Dedifferentiated amniotic fluid mesenchymal stem cell (primary cell): ENCODE results near the gene PLAAT4.

ENCODE experiments used
- DNase-seq: peaks from one replicate; pipeline ENCODE4 v3.0.0-alpha.2; 2016; ENCODE audit errors: extremely low spot score

Gene PLAAT4, protein sequence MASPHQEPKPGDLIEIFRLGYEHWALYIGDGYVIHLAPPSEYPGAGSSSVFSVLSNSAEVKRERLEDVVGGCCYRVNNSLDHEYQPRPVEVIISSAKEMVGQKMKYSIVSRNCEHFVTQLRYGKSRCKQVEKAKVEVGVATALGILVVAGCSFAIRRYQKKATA

DNA sequence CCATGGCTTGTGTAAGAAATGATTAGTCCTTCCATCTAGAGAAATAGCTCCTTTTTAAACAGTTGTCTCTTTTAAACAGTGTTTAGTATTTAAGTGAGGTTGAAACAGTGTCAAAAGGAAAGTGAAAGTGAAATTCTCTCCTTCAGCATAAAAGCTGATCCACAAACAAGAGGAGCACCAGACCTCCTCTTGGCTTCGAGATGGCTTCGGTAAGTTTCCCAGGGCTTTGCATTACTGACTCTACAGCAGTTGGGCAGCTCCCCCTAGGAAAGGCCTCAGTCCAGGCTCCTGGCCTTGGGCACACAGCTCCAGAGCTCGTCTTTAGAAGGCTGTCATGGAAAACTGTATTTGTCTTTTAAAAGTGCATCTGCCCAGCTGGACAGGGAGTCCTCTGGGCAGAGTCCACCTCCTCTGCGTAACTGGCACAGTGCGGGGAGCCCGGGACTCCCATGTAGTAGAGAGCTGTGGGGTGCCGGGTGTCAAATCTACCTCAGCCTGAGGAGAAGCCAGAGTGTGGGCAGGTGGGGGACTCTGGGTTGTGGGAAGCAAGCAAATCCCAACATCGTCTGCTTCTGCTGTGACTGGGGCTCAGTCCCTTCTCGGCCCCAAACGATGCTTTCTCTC, at the start of gene PLAAT4:
Gene PLAAT4 (plus strand): TSS at position 140 of the 624 bp plus-strand sequence. CDS start 61 bp downstream, at position 201.
- DNase-seq: peak; percentile 71

DNA sequence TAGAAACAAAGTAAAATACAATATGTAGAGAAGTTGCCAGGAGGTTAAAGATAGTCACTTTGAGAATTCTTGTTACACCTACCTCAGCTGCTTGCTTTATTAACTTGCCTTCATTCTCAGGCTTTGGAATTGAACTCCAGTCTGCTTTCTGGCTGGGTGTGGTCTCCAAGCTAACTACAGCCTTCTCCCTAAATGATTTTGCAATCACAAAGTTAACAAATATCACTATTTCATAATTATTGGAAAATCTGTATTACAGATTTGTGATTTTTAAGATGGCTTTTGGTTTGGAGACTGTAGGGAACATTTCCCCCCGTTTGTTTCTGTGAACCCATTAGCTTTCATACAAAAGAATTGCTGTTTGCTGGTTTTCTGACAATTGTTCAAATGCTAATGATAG, 47.8 kb upstream of the PLAAT4 start:
- DNase-seq: no peak

DNA sequence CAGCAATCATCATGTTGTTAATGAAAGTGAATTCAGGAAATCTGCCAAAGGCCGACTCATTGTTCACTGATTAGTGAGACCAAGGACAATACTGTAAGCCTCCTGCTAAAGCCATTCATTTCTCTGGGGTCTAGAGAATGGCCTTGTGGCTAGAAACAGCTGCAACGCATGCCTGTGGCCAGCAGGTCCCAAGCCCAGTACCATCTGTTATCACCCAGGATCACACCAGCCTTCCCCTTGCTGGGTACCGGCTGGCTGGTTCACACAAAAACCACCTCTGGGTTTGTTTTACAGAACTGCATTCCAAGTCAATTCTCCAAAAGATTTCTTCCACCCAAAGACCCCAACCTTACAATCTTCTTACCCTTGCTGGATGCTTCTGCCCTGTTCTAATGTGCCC, 46.7 kb upstream of the PLAAT4 start:
- DNase-seq: no peak

DNA sequence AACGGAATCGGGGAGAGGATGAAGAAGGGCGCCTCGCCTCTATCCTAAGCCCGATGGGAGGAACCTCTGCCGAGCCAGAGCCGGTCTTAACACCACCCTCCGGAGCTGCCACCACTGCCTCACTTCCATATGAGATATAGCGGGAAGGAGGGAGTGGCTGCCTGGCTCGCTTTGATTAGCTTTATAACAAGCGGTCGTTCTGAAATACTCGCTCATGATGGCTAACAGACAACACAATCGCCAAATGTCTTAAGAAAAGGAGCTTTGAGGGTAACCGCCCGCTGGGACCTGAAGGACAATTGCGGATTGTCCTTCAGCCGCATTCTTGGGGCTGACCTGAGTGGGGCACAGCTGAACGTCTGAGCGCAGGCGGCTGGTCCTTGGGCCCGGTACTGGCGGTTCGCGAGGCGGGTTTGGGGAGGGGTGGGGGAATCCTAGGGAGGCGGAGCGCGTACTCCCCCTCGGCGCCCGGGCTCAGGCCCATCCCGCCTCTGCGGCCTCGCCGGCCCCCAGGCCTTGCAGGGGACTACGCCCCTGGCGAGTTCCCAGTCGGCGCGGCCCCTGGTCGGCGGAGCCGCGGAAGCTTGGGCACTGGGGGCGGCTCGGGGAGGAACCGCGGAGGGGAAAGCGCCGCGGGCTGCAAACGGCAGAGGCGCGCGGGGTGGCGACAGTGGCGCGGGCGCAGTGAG, 45.9 kb upstream of the PLAAT4 start, which contains the start of gene PLAAT5:
Gene PLAAT5 (minus strand): TSS at position 617 of the 689 bp plus-strand sequence. CDS start 133 bp downstream, at position 484.
- DNase-seq: no peak

DNA sequence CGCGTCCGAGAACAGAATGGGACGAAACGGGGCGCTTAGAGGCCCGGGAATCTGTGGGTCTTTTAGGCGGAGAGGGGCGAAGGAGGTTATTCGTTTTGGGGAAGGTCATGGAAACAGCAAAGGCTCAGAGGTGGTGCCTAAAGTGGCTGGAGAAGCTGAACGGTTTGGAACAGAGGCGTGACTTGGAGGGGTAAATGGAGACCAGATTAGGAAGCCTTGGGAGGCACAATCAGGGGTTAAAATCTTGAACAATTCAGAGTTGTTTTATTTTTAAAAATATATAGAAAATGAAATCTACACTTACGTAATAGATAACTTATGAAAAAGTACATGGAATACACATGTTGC, 45.4 kb upstream of the PLAAT4 start:
- no peak for DNase-seq

DNA sequence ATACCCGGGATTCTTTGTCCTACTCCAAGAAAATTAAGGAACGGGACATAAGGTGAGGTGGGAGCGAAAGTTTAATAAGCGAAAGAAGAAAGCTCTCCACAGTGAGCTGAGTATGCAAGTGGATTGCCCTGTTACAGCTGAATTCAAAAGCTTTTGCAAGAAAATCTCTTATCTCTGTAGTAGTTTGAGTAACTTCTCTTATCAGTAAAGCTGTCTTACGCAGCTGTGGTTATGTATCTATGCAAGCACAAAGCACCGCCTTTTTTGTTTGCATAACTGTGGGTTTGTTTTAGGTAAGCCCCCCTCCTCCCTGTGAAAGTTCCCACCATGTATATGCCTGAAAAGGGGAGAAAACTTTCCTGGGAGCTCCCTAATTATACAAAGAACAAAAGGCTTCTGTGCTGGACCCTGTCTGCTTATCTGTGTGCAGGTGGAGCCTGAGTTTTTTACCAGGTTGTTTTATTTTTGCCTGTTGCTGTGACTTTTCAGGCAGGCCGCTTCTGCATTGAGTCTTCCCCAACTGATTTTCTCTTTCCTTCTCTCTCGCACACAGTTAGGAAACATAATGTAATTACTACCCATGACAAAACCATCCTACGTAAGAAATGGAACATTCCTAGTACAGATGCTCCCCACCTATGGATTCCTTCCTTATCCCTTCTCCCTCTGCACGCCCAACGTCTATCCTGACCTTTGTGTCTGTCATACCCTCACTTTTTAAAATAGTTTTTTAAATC, 44.8 kb upstream of the PLAAT4 start:
- no peak for DNase-seq

DNA sequence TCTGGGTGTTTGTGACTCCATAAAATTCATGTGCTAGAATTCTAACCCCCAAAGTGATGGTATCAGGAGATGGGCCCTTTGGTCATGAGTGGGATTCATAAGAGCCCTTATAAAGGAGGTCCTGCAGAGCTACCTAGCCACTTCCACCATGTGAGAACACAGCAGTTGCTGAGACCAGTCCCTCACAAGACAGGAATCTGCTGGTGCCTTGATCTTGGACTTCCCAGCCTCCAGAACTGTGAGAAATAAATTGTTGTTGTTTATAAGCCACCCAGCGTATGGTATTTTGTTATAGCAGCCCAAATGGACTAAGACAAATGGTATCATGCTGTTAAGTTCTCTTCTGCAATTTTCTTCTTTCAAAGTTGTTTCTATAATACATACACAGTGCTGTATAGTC, 44.2 kb upstream of the PLAAT4 start:
- no peak for DNase-seq

DNA sequence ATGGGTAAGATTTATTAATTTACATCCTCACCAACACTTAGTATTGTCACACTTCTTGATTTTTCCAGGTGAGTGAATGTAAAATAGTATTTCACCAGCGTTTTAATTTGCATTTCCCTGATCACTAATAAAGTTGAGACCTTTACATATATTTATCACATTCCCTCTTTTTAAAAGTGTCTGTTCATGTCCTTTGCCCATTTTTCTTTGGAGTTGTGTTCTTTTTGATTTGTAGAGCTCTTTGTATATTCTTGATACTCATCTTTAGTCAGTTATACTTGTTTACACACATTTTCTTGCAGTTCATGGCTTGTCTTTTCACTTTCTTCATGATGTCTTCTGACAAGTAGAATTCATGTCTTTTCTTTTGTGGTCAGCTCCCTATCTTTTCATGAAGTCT, 43.5 kb upstream of the PLAAT4 start:
- no peak for DNase-seq

DNA sequence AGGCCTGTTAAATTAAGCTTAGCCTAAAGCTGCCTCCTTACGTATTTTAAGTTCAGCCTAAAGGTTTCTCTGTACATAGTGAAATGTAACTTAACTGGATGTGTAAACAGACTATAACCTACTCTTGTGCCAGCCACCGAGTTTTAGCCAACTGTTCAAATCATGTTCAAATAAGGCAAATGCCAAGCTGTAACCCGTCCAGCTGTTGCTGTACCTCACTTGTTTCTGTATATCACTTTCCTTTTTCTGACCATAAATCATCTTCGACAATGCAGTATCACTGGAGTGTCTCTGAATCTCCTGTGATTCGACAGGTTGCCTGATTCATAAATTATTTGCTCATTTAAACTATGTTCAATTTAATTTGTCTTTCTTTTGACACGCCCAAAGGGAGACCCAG, 41.6 kb upstream of the PLAAT4 start:
- DNase-seq: no peak

DNA sequence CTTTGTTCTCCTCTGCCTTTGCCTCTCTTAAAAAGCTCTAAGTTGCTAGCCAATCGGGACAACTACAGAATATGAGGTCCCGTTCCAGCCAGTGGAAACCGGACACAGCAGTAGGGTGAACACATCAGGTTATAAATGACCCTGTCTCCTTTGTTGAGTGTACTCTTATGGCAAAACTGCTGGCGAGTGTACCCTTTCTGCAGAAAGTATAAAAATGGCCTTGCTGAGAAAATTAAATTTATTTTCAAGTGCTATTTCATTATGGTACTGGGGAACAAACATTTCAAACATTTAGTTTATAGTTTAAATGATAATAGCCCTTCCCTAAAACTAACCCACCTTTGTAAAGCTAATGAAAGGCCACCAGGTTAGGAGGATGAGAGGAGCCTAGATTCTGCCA, 36.7 kb upstream of the PLAAT4 start:
- no peak for DNase-seq

DNA sequence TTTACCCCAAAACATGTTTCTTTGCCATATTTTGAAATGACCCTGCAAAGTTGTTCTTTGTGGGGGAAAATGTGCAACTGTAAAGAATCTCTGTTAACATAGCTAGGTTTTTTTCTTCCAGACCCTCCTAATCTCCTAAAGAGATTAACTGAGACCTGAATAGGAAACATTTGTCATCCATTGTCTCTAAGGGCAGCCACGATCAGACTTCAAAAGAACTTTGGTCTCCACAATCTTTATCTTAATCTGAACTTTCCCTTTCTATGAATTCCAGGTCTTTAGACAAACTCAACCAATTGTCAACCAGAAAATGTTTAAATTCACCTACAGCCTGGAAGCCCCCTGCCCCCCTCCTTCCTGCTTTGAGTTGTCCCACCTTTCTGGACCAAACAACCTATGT, 35.4 kb upstream of the PLAAT4 start:
- DNase-seq: no peak

DNA sequence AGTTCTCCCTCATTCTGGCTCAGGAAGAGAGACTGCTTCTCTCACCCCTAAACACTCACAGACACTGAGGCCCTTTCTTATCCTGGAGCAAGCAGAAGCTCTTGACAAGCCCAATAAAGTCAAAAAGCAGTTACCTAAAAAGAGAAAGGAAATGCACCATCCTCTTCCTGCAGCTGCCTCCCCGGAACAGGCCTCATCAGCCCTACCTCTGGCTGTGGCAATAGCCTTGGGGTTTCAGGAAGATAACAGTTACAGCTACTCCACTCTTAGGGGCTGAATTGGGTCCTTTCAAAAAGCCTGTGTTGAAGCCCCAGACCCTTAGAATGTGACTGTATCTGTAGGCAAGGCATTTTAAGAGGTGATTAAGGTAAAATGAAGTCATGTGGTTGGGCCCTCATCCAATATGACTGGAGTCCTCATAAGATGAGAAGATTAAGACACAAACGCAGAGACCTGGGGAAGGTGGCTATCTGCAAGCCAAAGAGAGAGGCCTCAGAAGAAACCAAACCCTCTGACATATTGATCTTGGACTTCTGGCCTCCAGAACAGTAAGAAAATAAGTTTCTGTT, 34.3 kb upstream of the PLAAT4 start:
- no peak for DNase-seq

DNA sequence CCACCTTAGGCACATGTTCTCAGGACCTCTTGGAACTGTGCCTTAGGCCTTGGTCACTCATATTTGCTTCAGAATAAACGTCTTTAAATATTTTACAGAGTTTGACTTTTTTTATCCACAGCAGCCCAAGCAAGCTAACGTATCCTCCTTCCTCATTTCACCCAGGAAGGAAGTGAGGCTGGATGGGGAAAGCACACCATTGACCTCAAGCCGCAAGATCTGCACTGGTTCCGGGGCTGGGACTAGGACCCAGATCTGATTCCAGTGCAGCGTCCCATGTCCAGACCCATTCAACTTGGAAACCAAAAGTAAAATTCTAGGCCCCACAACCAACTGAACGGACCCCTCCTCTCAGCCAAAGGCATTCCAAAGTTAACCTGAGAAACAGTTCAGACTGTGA, 33.1 kb upstream of the PLAAT4 start:
- DNase-seq: no peak

DNA sequence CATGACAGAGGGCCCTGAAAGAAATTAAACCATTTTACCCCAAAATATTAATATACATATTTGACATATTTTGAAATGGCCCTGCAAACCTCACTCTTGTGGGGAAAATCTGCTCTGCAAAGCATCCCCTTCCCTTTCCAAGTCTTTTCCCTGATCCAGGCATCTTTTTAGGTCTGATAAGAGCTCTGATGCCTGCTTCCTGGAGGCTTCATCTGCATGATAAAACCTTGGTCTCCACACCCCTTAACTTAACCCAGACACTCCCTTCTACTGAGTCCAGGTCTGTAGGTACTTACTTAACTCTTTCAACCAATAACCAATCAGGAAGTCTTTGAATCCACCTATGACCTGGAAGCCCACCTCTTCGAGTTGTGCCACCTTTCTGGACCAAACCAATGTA, 32.6 kb upstream of the PLAAT4 start:
- no peak for DNase-seq

DNA sequence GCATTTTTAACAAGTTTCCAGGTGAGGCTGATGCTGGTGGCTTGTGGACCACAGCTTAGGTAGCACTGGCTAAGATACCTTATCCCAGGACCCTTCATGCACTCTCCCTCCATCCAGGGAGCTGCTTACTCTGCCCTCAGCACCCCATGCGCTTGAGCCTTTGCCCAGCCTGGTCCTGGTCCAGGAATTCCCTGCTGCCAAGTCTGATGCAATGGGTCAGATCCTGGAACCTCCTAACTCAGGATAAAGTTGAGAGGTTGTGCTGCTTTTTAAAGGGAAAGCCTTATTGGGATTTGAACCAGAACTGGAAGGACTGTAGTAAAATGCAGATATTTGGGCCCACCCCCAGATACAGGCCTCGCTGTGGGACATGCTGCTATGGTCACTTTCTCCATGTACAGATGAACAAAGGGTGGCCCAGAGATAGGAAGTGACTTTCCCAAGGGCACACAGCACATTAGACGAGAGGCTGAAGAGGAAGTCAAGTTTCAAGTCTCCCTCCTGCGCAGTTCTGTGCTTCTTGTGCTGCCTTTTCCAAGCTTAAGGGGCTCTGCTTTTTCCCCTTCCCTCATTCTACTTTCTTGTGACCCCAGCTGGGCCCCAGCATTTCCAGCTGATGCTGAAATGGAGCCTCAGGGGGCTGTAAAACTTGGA, 31.5 kb upstream of the PLAAT4 start:
- DNase-seq: no peak

DNA sequence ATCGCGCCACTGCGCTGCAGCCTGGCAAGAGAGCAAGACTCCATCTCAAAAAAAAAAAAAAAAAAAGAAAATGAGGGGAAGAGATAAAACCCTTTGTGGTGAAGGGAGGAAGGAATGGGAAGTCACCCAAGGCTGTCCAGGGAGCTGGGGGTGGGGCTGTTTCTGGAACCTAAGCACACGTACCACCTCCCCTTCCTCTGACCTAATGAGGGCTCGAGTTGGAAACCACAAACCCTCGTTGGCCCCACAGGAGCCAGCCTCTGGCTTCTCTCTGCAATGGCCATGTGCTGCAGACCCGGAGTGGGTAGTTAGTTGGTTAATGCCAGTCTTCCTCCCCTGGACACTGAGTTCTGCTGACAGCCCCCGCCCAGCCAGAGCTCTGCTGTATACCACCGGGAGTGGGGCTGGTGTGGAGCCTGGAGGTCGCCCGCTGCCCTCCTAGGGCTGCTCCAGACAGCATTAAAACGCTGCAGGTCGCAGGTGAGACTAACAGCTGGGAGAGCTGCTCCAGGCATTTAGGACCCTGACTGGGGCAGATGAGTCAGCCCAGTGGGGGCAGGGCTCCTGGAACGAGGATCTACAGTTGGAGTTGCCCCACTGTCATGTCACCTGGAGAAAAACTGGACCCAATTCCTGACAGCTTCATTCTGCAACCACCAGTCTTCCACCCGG, 30.6 kb upstream of the PLAAT4 start, which contains the start of gene LGALS12:
Gene LGALS12 (plus strand): TSS at position 228 of the 672 bp plus-strand sequence. CDS start 375 bp downstream, at position 603.
- no peak for DNase-seq

DNA sequence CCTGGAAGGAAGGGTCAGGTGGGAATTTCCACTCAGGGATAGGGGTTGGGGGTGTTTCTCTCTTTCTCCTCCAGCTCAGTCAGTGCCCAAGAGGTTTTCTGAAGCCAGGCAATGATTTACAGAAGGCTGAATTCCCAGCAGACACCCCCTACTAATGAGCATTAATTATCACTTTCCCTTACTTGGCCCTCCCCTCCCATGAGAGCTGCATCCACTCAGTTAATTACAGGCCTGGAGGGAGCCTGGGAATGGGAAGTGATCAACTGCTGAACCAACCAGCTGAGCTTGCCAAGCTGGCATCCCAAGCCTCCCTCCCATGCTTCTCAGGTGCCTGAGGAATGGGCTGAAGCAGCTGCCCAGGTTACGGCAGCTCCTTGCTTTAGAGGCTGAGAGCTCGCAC, 29.7 kb upstream of the PLAAT4 start:
- no peak for DNase-seq

DNA sequence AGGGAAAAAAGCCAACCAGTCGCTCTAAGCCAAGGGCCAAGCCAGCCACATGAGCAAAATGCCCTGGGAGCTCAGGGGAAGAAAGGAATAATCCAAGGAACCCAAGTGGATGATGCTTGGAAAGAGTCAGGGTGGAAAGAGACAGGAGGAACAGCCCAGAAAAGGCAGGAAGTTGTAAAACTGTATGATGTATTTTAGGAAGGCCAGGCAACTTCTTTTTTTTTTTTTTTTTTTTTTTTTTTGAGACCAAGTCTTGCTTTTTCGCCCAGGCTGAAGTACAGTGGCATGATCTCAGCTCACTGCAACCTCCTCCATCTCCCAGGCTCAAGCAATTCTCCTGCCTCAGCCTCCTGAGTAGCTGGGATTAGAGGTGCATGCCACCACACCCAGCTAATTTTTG, 29.1 kb upstream of the PLAAT4 start:
- DNase-seq: no peak

DNA sequence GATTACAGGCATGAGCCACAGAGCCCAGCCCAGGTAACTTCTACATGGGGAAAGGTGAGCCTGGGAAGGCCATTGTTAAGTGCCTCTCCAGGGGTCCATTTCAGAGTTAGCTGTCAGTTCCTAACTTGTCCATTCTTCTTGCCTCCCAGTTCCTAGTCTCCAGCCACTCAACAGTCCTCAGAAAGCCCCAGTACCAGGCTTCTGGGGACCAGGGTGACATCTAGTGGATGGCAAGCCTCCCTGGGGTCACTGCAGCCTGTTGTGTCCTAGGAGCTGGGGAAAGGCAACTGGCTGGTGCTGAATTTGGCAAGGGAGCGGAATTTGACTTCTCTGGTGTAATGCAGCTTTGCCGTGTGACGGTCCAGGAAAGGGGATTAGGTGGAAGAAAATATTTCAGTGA, 28.6 kb upstream of the PLAAT4 start:
- DNase-seq: no peak

DNA sequence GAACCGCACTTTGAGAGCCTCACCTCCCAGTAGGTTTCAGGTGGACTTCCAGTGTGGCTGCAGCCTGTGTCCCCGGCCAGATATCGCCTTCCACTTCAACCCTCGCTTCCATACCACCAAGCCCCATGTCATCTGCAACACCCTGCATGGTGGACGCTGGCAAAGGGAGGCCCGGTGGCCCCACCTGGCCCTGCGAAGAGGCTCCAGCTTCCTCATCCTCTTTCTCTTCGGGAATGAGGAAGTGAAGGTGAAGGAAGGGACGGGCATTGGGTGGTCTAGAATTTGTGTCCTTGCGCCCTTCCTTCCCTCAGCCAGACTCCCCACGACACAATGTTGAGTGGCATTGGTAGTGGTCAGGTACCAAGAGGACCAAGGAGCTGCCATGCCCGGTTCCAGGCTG, 27.9 kb upstream of the PLAAT4 start:
- no peak for DNase-seq
